Skeletal muscle cell (primary cell): ENCODE results near the gene SIGLEC10.
A peak's percentile ranks its signal among the peaks of the same experiment; 100 is the strongest.

ENCODE experiments used
- DNase-seq: peaks from one replicate; pipeline ENCODE4 v3.0.0-alpha.2; 2010; ENCODE audit warnings: low read depth
- H3K4me3 ChIP-seq: 2 replicates; pipeline ENCODE4 v1.5.1; 2011; ENCODE audit warnings: low read depth, mild to moderate bottlenecking, control low read depth, low read length, moderate library complexity

The SIGLEC10 gene

GRCh38 chr19:51368366-51369282 lies 48.8 kb downstream of the SIGLEC10 start, which contains the start of gene CLDND2:
Gene CLDND2 (minus strand): TSS chr19:51369003. CDS start chr19:51368577, 426 bp downstream.
- peak within 1 kb of the TSS; percentile 94 for H3K4me3 ChIP-seq
- DNase-seq: no peak

GRCh38 chr19:51367565-51368365 lies 49.7 kb downstream of the SIGLEC10 start:
- H3K4me3 ChIP-seq: peak overlapping the region; percentile 94
- peak; percentile 94 for DNase-seq

DNA sequence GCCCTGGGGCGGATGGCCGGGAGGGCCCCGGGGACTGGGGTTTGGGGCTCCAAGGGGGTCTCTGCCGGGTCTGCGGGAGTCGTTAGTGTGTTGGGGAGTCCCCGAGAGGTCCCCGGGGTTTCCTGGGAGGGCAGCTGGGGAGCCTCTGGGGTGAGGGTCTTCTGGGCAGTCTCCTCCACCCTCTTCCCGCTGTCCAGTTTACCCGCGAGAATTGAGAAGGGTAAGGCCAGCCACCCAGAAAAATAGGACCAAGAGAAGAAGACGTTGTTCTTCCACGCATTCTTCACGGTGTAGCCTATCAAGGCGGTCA lies 50.2 kb downstream of the SIGLEC10 start:
- peak overlapping the region; percentile 94 for H3K4me3 ChIP-seq
- DNase-seq: no peak

GRCh38 chr19:51366389-51367254 lies 50.8 kb downstream of the SIGLEC10 start:
- DNase-seq: peak; percentile 94
- peak overlapping the region; percentile 94 for H3K4me3 ChIP-seq

DNA sequence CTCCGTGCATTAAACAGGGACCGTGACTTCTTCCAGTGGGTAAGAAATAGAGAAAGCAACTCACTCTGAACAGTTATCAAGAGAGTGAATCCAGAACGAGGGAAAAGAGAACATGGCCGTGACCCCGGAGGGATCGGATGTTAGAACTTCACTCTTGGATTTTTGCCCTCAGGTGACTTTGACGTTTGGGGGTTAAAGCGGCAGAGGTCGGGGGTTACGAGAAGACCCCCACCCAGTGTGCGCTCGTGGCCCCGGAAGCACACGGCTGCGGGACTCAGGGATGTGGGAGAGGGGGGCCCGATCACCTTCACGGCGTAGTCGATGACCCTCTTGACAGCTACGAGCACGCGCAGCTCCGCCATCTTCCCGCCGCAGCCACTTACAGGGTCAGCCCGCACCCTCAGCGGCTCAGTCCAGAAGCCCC lies 51.5 kb downstream of the SIGLEC10 start, which contains the start of gene ETFB:
Gene ETFB (minus strand): TSS at position 424 of the 424 bp plus-strand sequence. CDS start 62 bp downstream, at position 362.
- peak within 1 kb of the TSS; percentile 94 for H3K4me3 ChIP-seq
- no peak for DNase-seq

- DNase-seq: no peak
- H3K4me3 ChIP-seq: peak overlapping the region; percentile 94
These were observed 52.1 kb downstream of the SIGLEC10 start for GRCh38 chr19:51365211-51365964.

DNA sequence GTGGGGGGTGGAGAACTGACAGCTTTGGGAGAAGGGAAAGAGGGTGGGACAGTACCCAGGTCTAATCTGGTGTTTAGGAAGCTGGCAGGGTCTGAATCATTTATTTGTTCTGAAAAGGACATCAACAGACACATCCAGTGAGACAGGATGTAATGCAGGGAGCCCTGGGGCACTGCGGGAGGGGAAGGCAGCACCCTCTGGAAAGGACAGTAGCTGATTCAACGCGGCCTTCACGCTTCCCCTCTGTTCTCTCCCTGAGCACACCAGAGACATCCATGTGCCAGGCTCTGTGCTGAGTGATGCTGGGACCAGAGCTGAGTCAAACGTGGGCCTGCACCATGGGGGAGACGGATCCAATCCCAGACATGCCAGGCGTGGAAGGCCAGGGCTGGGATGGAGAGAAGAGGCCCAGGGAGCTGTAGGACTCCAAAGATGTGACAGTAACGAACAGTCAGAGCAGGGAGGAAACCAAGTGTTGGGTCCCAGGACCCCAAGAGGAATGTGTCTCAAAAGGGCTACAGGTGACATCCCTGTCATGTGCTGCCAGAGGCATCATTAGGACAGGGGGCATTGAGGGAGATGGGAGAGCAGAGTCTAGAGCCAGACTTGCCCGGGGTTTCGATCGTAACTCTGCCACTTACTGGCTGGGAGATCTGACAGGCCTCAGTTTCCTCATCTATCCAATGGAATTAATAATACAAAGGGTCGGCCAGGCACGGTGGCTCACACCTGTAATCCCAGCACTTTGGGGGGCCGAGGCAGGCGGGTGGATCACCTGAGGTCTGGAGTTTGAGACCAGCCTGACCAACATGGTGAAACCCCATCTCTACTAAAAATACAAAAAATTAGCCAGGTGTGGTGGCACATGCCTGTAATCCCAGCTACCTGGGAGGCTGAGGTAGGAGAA lies 53.0 kb downstream of the SIGLEC10 start:
- no peak for DNase-seq
- no peak overlapping the region for H3K4me3 ChIP-seq

- H3K4me3 ChIP-seq: no peak overlapping the region
- DNase-seq: no peak
These were observed 56.2 kb downstream of the SIGLEC10 start for GRCh38 chr19:51361239-51361638.
